GM23338 (cell line): ENCODE data around the gene RPTOR. TPM values are rescaled to one million over a fixed set of nuclear protein-coding genes. Genes with fewer than 3 reads are reported as not detected.

Experiments used
- ATAC-seq: fragments of 200-7000 bp; cut with Tn5 transposase; 3 replicates; pipeline ENCODE4 v1.9.1; 2020
- DNase-seq: peaks from one replicate; pipeline ENCODE4 v3.0.0-alpha.2; 2015; ENCODE audit warnings: low spot score
- H2AFZ ChIP-seq: fragments of 200-600 bp; sonication (generic); 2 replicates; pipeline ENCODE4 v1.8.0; 2016; ENCODE audit warnings: antibody characterized with exemption, mild to moderate bottlenecking, moderate library complexity
- H3F3A ChIP-seq: fragments of 200-600 bp; sonication (generic); replicated peaks from 2 replicates; pipeline ENCODE4 v1.8.0; 2017; ENCODE audit warnings: antibody characterized with exemption, mixed run types, low read depth
- H3K27ac ChIP-seq: fragments of 200-600 bp; sonication (generic); 2 replicates; pipeline ENCODE4 v1.6.1; 2016; ENCODE audit warnings: low read depth
- H3K27me3 ChIP-seq: fragments of 200-600 bp; sonication (generic); 2 replicates; pipeline ENCODE4 v1.8.0; 2016; ENCODE audit warnings: mild to moderate bottlenecking, mixed run types, moderate library complexity; ENCODE audit not compliant: insufficient read depth
- H3K36me3 ChIP-seq: fragments of 200-600 bp; sonication (generic); 2 replicates; pipeline ENCODE4 v1.8.0; 2016; ENCODE audit warnings: mild to moderate bottlenecking; ENCODE audit not compliant: insufficient read depth
- H3K4me1 ChIP-seq: fragments of 200-600 bp; sonication (generic); 2 replicates; pipeline ENCODE4 v1.8.0; 2016; ENCODE audit warnings: mild to moderate bottlenecking, moderate library complexity; ENCODE audit not compliant: insufficient read depth
- H3K4me2 ChIP-seq: fragments of 200-600 bp; sonication (generic); 2 replicates; pipeline ENCODE4 v1.7.1; 2017; ENCODE audit warnings: mixed run types
- H3K4me3 ChIP-seq: fragments of 200-600 bp; sonication (generic); 2 replicates; pipeline ENCODE4 v1.6.1; 2016; ENCODE audit warnings: mixed run types
- H3K79me2 ChIP-seq: fragments of 200-600 bp; sonication (generic); replicated peaks from 2 replicates; pipeline ENCODE4 v1.8.0; 2017; ENCODE audit warnings: mild to moderate bottlenecking; ENCODE audit not compliant: insufficient read depth
- H3K9me2 ChIP-seq: fragments of 200-600 bp; sonication (generic); 2 replicates; pipeline ENCODE4 v1.8.0; 2017; ENCODE audit not compliant: insufficient read depth
- H4K20me1 ChIP-seq: fragments of 200-600 bp; sonication (generic); replicated peaks from 2 replicates; pipeline ENCODE4 v1.8.0; 2017; ENCODE audit warnings: mild to moderate bottlenecking; ENCODE audit not compliant: insufficient read depth
- H3K27ac Mint-ChIP-seq: 2 replicates; pipeline ENCODE4 v1.8.0; 2020; ENCODE audit warnings: inconsistent platforms, mild to moderate bottlenecking, moderate library complexity, mixed read lengths
- H3K27me3 Mint-ChIP-seq: 3 replicates; pipeline ENCODE4 v1.8.0; 2022; ENCODE audit warnings: low read depth, mild to moderate bottlenecking, moderate library complexity, mixed read lengths, inconsistent platforms; ENCODE audit not compliant: insufficient read depth, poor library complexity
- H3K36me3 Mint-ChIP-seq: 3 replicates; pipeline ENCODE4 v1.8.0; 2021; ENCODE audit warnings: low read depth, mild to moderate bottlenecking, inconsistent platforms, moderate library complexity, mixed read lengths
- H3K4me1 Mint-ChIP-seq: 3 replicates; pipeline ENCODE4 v1.8.0; 2020; ENCODE audit warnings: mild to moderate bottlenecking, inconsistent platforms, mixed read lengths
- H3K4me3 Mint-ChIP-seq: 3 replicates; pipeline ENCODE4 v1.8.0; 2021; ENCODE audit warnings: moderate library complexity, mild to moderate bottlenecking, inconsistent platforms, mixed read lengths
- H3K9me3 Mint-ChIP-seq: 3 replicates; pipeline ENCODE4 v1.8.0; 2020; ENCODE audit warnings: moderate library complexity, mild to moderate bottlenecking, inconsistent platforms, mixed read lengths
- CTCF ChIP-seq, 2 experiments: fragments of 200-600 bp in 1 of 2; sonication (generic) in 1 of 2; conservative IDR thresholded peaks; 2 replicates each; pipeline versions ENCODE4 v1.5.1 to v1.6.1; 2016 to 2017; ENCODE audit warnings: antibody characterized with exemption in 2 of 2, low read depth in 2 of 2, mild to moderate bottlenecking in 2 of 2, moderate library complexity in 1 of 2
- EZH2 ChIP-seq: fragments of 200-600 bp; sonication (generic); IDR thresholded peaks from one replicate; pipeline ENCODE4 v1.8.0; 2017; ENCODE audit warnings: antibody characterized with exemption, mild to moderate bottlenecking, low read depth; ENCODE audit not compliant: unreplicated experiment
- EZH2phosphoT487 ChIP-seq: fragments of 200-600 bp; sonication (generic); IDR thresholded peaks from one replicate; pipeline ENCODE4 v1.8.1; 2018; ENCODE audit warnings: antibody characterized with exemption; ENCODE audit not compliant: unreplicated experiment
- REST ChIP-seq: IDR thresholded peaks from one replicate; pipeline ENCODE4 v1.6.1; 2018; ENCODE audit warnings: antibody characterized with exemption; ENCODE audit not compliant: unreplicated experiment
- ZNF331 ChIP-seq: fragments of 250-450 bp; sonication (Bioruptor Pico); IDR thresholded peaks from 2 replicates; pipeline ENCODE4 v1.5.0; 2020; ENCODE audit warnings: low read depth, mild to moderate bottlenecking, moderate library complexity
- polyA plus RNA-seq: library from polyadenylated mRNA; unstranded; fragments of >200 nt; fragmentation: Nextera tagmentation; extraction: Ambion mirVana; gene quantifications from 2 replicates; pipeline ENCODE4 v1.2.1, GENCODE V29; 2016
- total RNA-seq: library from RNA; depleted of rRNA; stranded (reverse); fragments of >200 nt; shearing (Covaris generic); gene quantifications from 2 replicates; pipeline ENCODE4 v1.2.3, GENCODE V29; 2014

The RPTOR gene
- total and polyA plus RNA-seq, 2 experiments from 2014 or later = 9.5 to 38.0 TPM

- TF ChIP-seq CTCF (conservative IDR thresholded peaks at IDR 0.05; ENCODE audit: low read depth in 2 of 2) = no peak
These were observed 467.3 kb downstream of the RPTOR start (continued) for GRCh38 chr17:81011951-81012350.

GRCh38 chr17:81012574-81013447 is 468.2 kb downstream of the RPTOR start:
- ATAC-seq (peak; percentile 40; the same call in 2 of the 3 replicates), DNase-seq (no peak)
- Histone ChIP-seq H3K79me2 (no peaks in the 10 kb centered on the region), H3K36me3 (no peaks in the 10 kb centered on the region), H3K4me3 (no peak overlapping the region), H3K4me2 (no peak overlapping the region), H3F3A (peaks cover 1% of the 10 kb centered on the region; the same call in 1 of the 2 replicates), H3K27me3 (no peaks in the 10 kb centered on the region), H4K20me1 (no peaks in the 10 kb centered on the region), H2AFZ (no peak overlapping the region), H3K4me1 (no peaks in the 10 kb centered on the region), H3K27ac (no peak overlapping the region), H3K9me2 (no peaks in the 10 kb centered on the region)
- Mint-ChIP-seq H3K27me3 (peaks cover 21% of the 10 kb centered on the region), H3K9me3 (peaks cover 27% of the 10 kb centered on the region), H3K27ac (no peak overlapping the region), H3K4me1 (peaks cover 9% of the 10 kb centered on the region), H3K4me3 (no peak overlapping the region), H3K36me3 (peaks cover 11% of the 10 kb centered on the region)
- TF ChIP-seq ZNF331 (no peak), REST (no peak), EZH2 (no peak), EZH2phosphoT487 (no peak), CTCF (conservative IDR thresholded peaks at IDR 0.05; ENCODE audit: low read depth in 2 of 2) (no peak)
